Vagina (tissue), 2 donors: ENCODE data around the gene LST1.

Experiments
- POLR2AphosphoS5 ChIP-seq, 2 donors: sonication (generic); formaldehyde crosslinking; IDR thresholded peaks; one replicate each; pipeline ENCODE4 v1.9.0; 2017; ENCODE audit warnings: antibody characterized with exemption in 2 of 2, mild to moderate bottlenecking in 2 of 2, low read depth in 1 of 2; ENCODE audit not compliant: insufficient read depth in 1 of 2
- TF ChIP-seq, protein P1 (sequence below), 3 experiments: fragments of 450-650 bp in 2 of 3; fragments of 200-600 bp in 1 of 3; sonication (generic) in 1 of 3; IDR thresholded peaks; one replicate each; pipeline ENCODE4 v1.5.1; 2017 to 2019; ENCODE audit warnings: antibody characterized with exemption in 3 of 3, mild to moderate bottlenecking in 2 of 3, moderate library complexity in 2 of 3

DNA sequence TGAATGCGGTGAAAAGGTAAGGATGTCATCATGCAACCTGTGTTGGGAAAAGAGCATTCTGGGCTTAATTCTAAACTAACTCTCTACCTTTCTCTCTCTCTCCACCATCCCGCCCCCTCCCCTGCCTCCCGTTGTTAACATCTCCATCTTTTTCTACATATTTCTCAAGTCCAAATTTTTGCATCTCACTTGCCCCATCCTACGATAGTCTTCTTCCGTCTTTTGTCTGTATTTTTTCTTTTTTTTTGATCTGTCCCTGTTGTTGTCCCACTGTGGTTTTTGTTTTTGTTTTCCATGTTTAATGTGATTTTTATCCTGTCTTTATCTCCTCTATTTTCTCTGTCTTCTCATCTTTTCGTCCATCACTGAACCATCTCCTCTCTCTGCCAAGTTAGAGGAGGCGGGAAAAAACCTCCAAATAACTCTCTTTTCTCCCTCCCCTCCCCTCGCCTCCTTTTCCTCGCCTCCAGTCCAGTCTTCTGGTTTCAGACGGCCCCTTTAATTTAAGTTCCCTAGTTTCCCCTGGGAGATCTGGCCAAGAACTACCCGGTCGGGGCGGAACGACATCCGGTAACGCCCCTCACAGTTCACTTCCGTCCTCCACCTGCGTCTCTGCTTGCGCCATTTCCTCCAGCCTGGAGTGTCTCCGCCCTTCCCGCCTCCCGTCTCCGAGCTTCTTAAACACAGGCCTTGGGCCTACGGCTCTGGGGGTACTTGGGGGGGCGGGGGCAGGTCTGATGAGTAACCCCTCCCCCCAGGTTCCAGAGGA is 38.9 kb upstream of the LST1 start, which contains the start of gene NFKBIL1:
- peak; percentile 85 to 98 for TF ChIP-seq POLR2AphosphoS5 (IDR thresholded peaks at IDR 0.05; ENCODE audit: insufficient read depth in 1 of 2, low read depth in 1 of 2)
- TF ChIP-seq, protein P1, sequence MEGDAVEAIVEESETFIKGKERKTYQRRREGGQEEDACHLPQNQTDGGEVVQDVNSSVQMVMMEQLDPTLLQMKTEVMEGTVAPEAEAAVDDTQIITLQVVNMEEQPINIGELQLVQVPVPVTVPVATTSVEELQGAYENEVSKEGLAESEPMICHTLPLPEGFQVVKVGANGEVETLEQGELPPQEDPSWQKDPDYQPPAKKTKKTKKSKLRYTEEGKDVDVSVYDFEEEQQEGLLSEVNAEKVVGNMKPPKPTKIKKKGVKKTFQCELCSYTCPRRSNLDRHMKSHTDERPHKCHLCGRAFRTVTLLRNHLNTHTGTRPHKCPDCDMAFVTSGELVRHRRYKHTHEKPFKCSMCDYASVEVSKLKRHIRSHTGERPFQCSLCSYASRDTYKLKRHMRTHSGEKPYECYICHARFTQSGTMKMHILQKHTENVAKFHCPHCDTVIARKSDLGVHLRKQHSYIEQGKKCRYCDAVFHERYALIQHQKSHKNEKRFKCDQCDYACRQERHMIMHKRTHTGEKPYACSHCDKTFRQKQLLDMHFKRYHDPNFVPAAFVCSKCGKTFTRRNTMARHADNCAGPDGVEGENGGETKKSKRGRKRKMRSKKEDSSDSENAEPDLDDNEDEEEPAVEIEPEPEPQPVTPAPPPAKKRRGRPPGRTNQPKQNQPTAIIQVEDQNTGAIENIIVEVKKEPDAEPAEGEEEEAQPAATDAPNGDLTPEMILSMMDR (IDR thresholded peaks at IDR 0.05) = peak in 1 of 3 experiments; percentile 19
